Amniotic stem cell (primary cell): ENCODE results near the gene TFB1M.

Experiments
- DNase-seq: peaks from one replicate; lab custom pipeline; 2025; lab: John Stamatoyannopoulos, UW

TFB1M gene

GRCh38 chr6:155263373-155264063 lies 50.8 kb downstream of the TFB1M start, which contains the start of gene CLDN20:
Gene CLDN20 (plus strand): TSS chr6:155264013. CDS start chr6:155275720, 11,707 bp downstream.
- no peak for DNase-seq

GRCh38 chr6:155262655-155263054 lies 51.6 kb downstream of the TFB1M start:
- DNase-seq, result no peak

GRCh38 chr6:155261111-155261900 lies 53.0 kb downstream of the TFB1M start:
- no peak for DNase-seq

- no peak for DNase-seq
Observed at GRCh38 chr6:155260686-155261085, 53.6 kb downstream of the TFB1M start.

GRCh38 chr6:155259897-155260296 lies 54.4 kb downstream of the TFB1M start:
- DNase-seq, result no peak

GRCh38 chr6:155259204-155259603 lies 55.1 kb downstream of the TFB1M start:
- no peak for DNase-seq

- no peak for DNase-seq
Observed at GRCh38 chr6:155257796-155258195, 56.5 kb downstream of the TFB1M start.

GRCh38 chr6:155256122-155256795 lies 58.0 kb downstream of the TFB1M start:
- no peak for DNase-seq

GRCh38 chr6:155254139-155254538 lies 60.1 kb downstream of the TFB1M start:
- no peak for DNase-seq

GRCh38 chr6:155253337-155253736 lies 60.9 kb downstream of the TFB1M start:
- no peak for DNase-seq

GRCh38 chr6:155252581-155252980 lies 61.7 kb downstream of the TFB1M start:
- DNase-seq, result no peak

GRCh38 chr6:155250701-155251381 lies 63.4 kb downstream of the TFB1M start:
- no peak for DNase-seq

- DNase-seq, result peak; percentile 39
Observed at GRCh38 chr6:155248008-155249001, 66.0 kb downstream of the TFB1M start.

- DNase-seq, result no peak
Observed at GRCh38 chr6:155247618-155248007, 66.7 kb downstream of the TFB1M start.

GRCh38 chr6:155246825-155247224 lies 67.5 kb downstream of the TFB1M start:
- no peak for DNase-seq

- DNase-seq, result no peak
Observed at GRCh38 chr6:155245831-155246230, 68.5 kb downstream of the TFB1M start.

- no peak for DNase-seq
Observed at GRCh38 chr6:155245193-155245592, 69.1 kb downstream of the TFB1M start.

GRCh38 chr6:155244434-155244833 lies 69.8 kb downstream of the TFB1M start:
- no peak for DNase-seq

GRCh38 chr6:155241966-155242365 lies 72.3 kb downstream of the TFB1M start:
- DNase-seq, result no peak

GRCh38 chr6:155240905-155241600 lies 73.2 kb downstream of the TFB1M start:
- DNase-seq, result no peak
